HEK293 (cell line): ENCODE measurements around the gene KCNQ1.

Source experiments
- CTCF ChIA-PET: fragments of 350-600 bp; formaldehyde crosslinking; extraction: SDS; loops from one replicate; lab custom pipeline; 2021; ENCODE audit warnings: antibody characterized with exemption; lab: Yijun Ruan, JAX
- POLR2A ChIA-PET: fragments of 300-600 bp; formaldehyde crosslinking; extraction: SDS; loops from one replicate; lab custom pipeline; 2020; ENCODE audit warnings: antibody characterized with exemption, inconsistent platforms; lab: Yijun Ruan, JAX
- H3K27ac ChIP-seq: fragments of 200-500 bp; sonication (Bioruptor generic); 2 replicates; pipeline ENCODE4 v1.5.1; 2014; ENCODE audit warnings: low read depth, low read length, control low read depth, inconsistent platforms; ENCODE audit errors: extremely low read depth
- H3K36me3 ChIP-seq, 2 experiments: fragments of 200-500 bp in 1 of 2; sonication (Bioruptor generic) in 1 of 2; 1 replicate in 1 of 2; 2 replicates in 1 of 2; pipeline ENCODE4 v1.5.1; 2014 to 2017; ENCODE audit warnings: inconsistent platforms in 2 of 2, low read length in 2 of 2; ENCODE audit not compliant: control insufficient read depth in 2 of 2, insufficient read depth in 1 of 2
- H3K4me1 ChIP-seq: fragments of 200-500 bp; sonication (Bioruptor generic); 2 replicates; pipeline ENCODE4 v1.5.1; 2014; ENCODE audit warnings: mild to moderate bottlenecking, low read length, inconsistent platforms; ENCODE audit not compliant: control insufficient read depth, insufficient read depth
- H3K4me3 ChIP-seq: 2 replicates; pipeline ENCODE4 v1.5.1; 2011; ENCODE audit warnings: low read depth, mild to moderate bottlenecking, control low read depth, low read length, moderate library complexity
- H3K9me3 ChIP-seq: fragments of 200-500 bp; sonication (Bioruptor generic); 2 replicates; pipeline ENCODE4 v1.5.1; 2014; ENCODE audit warnings: low read depth, low read length, inconsistent platforms; ENCODE audit not compliant: control insufficient read depth, insufficient read depth
- GLI2 ChIP-seq: fragments of 450-650 bp; formaldehyde crosslinking; IDR thresholded peaks from 2 replicates; pipeline ENCODE4; 2017; ENCODE audit warnings: missing biosample characterization, missing genetic modification characterization, low read depth, borderline replicate concordance
- PRDM4 ChIP-seq: fragments of 450-650 bp; formaldehyde crosslinking; IDR thresholded peaks from 2 replicates; pipeline ENCODE4 v1.5.1; 2017; ENCODE audit warnings: missing biosample characterization, missing genetic modification characterization
- TCF7L2 ChIP-seq: IDR thresholded peaks from 2 replicates; pipeline ENCODE4 v1.6.1; 2011; ENCODE audit warnings: low read depth, mild to moderate bottlenecking, inconsistent platforms, low read length, moderate library complexity, borderline replicate concordance
- ZBTB11 ChIP-seq: fragments of 450-650 bp; formaldehyde crosslinking; conservative IDR thresholded peaks from 2 replicates; pipeline ENCODE4 v1.5.1; 2016; ENCODE audit warnings: low read depth, missing biosample characterization, missing genetic modification characterization
- ZBTB6 ChIP-seq: fragments of 450-650 bp; formaldehyde crosslinking; IDR thresholded peaks from 2 replicates; pipeline ENCODE4 v1.5.1; 2017; ENCODE audit warnings: missing biosample characterization, missing genetic modification characterization
- ZNF335 ChIP-seq: fragments of 450-650 bp; formaldehyde crosslinking; conservative IDR thresholded peaks from 2 replicates; pipeline ENCODE4 v1.5.1; 2016; ENCODE audit warnings: missing biosample characterization, missing genetic modification characterization
- ZNF350 ChIP-seq: fragments of 450-650 bp; formaldehyde crosslinking; IDR thresholded peaks from 2 replicates; pipeline ENCODE4 v1.5.0; 2017; ENCODE audit warnings: missing biosample characterization, mild to moderate bottlenecking, missing genetic modification characterization
- ZNF354C ChIP-seq: fragments of 450-650 bp; formaldehyde crosslinking; IDR thresholded peaks from 2 replicates; pipeline ENCODE4 v1.5.1; 2016; ENCODE audit warnings: missing biosample characterization, missing genetic modification characterization, low read depth, borderline replicate concordance
- ZNF560 ChIP-seq: fragments of 450-650 bp; formaldehyde crosslinking; IDR thresholded peaks from 2 replicates; pipeline ENCODE4 v1.5.1; 2017; ENCODE audit warnings: missing biosample characterization, missing genetic modification characterization, borderline replicate concordance
- ZNF623 ChIP-seq: fragments of 450-650 bp; formaldehyde crosslinking; IDR thresholded peaks from 2 replicates; pipeline ENCODE4 v1.5.1; 2016; ENCODE audit warnings: missing biosample characterization, missing genetic modification characterization
- ZNF704 ChIP-seq: fragments of 450-650 bp; formaldehyde crosslinking; IDR thresholded peaks from 2 replicates; pipeline ENCODE4 v1.5.1; 2016; ENCODE audit warnings: missing biosample characterization, missing genetic modification characterization
- ZNF837 ChIP-seq: fragments of 450-650 bp; formaldehyde crosslinking; IDR thresholded peaks from 2 replicates; pipeline ENCODE4 v1.5.1; 2016; ENCODE audit warnings: missing biosample characterization, missing genetic modification characterization
- ZSCAN23 ChIP-seq: fragments of 450-650 bp; formaldehyde crosslinking; IDR thresholded peaks from 2 replicates; pipeline ENCODE4 v1.5.1; 2016; ENCODE audit warnings: missing biosample characterization, missing genetic modification characterization

KCNQ1 gene

GRCh38 chr11:2791139-2791520 is 346.3 kb downstream of the KCNQ1 start (continued):
- TF ChIP-seq ZNF335 (tag by site-specific recombination) (no peak), ZNF354C (tag by site-specific recombination) (no peak), ZNF623 (tag by site-specific recombination) (no peak), GLI2 (tag by site-specific recombination) (no peak)
- TF ChIP-seq, all 188 proteins: peak for 0

GRCh38 chr11:2791521-2792380 is 346.9 kb downstream of the KCNQ1 start:
- TF ChIP-seq ZNF704 (tag by site-specific recombination) = no peak
- TF ChIP-seq ZSCAN23 (tag by site-specific recombination) = no peak
- TF ChIP-seq ZBTB11 (tag by site-specific recombination) = no peak
- no peak for TF ChIP-seq ZNF350 (tag by site-specific recombination)
- no peak for TF ChIP-seq ZNF560 (tag by site-specific recombination)
- TF ChIP-seq PRDM4 (tag by site-specific recombination) = no peak
- TF ChIP-seq ZNF837 (tag by site-specific recombination) = no peak
- TF ChIP-seq TCF7L2 = no peak
- TF ChIP-seq ZBTB6 = no peak
- Histone ChIP-seq H3K4me3 (no peak overlapping the region), H3K4me1 (no peaks in the 10 kb centered on the region), H3K9me3 (no peaks in the 10 kb centered on the region), H3K36me3 (no peaks in the 10 kb centered on the region), H3K27ac (no peak overlapping the region)
- POLR2A ChIA-PET = no interaction called here
- CTCF ChIA-PET = no interaction called here
